ENCODE results near the gene SLC7A5.
"Not testable (repeated sequence)": the region's sequence is repeated elsewhere in the genome, so short reads cannot be mapped to it uniquely, and the experiment has no call there.

Gene SLC7A5

GRCh38 chr16:87869061-87869878 is at the start of gene SLC7A5:
SLC7A5 (minus strand) TSS chr16:87869507; CDS start chr16:87869422, 85 bp downstream.
- peak; percentile 65 for DNase-seq (ENCODE audit: low spot score)

- no peak for DNase-seq (ENCODE audit: low spot score)
These were observed 49.0 kb upstream of the SLC7A5 start for GRCh38 chr16:87918338-87918737.

GRCh38 chr16:87917503-87917902 is 48.2 kb upstream of the SLC7A5 start:
- no peak for DNase-seq (ENCODE audit: low spot score)

GRCh38 chr16:87914812-87915211 is 45.5 kb upstream of the SLC7A5 start:
- DNase-seq (ENCODE audit: low spot score) = no peak

- not testable (repeated sequence) for DNase-seq (ENCODE audit: low spot score)
These were observed 44.9 kb upstream of the SLC7A5 start for GRCh38 chr16:87914021-87914725.

- not testable (repeated sequence) for DNase-seq (ENCODE audit: low spot score)
These were observed 43.4 kb upstream of the SLC7A5 start for GRCh38 chr16:87912691-87913090.

GRCh38 chr16:87911106-87911763 is 41.9 kb upstream of the SLC7A5 start:
- DNase-seq (ENCODE audit: low spot score) = not testable (repeated sequence)

- DNase-seq (ENCODE audit: low spot score) = peak; percentile 86
These were observed 40.1 kb upstream of the SLC7A5 start for GRCh38 chr16:87909203-87909935.

- DNase-seq (ENCODE audit: low spot score) = not testable (repeated sequence)
These were observed 38.8 kb upstream of the SLC7A5 start for GRCh38 chr16:87908101-87908500.

GRCh38 chr16:87905521-87905920 is 36.2 kb upstream of the SLC7A5 start:
- DNase-seq (ENCODE audit: low spot score) = not testable (repeated sequence)

- DNase-seq (ENCODE audit: low spot score) = not testable (repeated sequence)
These were observed 35.7 kb upstream of the SLC7A5 start for GRCh38 chr16:87904963-87905362.

GRCh38 chr16:87900489-87900888 is 31.2 kb upstream of the SLC7A5 start:
- not testable (repeated sequence) for DNase-seq (ENCODE audit: low spot score)

- no peak for DNase-seq (ENCODE audit: low spot score)
These were observed 28.5 kb upstream of the SLC7A5 start for GRCh38 chr16:87897521-87898505.

GRCh38 chr16:87896924-87897520 is 27.7 kb upstream of the SLC7A5 start:
- DNase-seq (ENCODE audit: low spot score) = not testable (repeated sequence)

- DNase-seq (ENCODE audit: low spot score) = not testable (repeated sequence)
These were observed 27.0 kb upstream of the SLC7A5 start for GRCh38 chr16:87896176-87896890.

- no peak for DNase-seq (ENCODE audit: low spot score)
These were observed 26.4 kb upstream of the SLC7A5 start for GRCh38 chr16:87895641-87896141.

- not testable (repeated sequence) for DNase-seq (ENCODE audit: low spot score)
These were observed 24.7 kb upstream of the SLC7A5 start for GRCh38 chr16:87894005-87894404.

GRCh38 chr16:87891764-87892163 is 22.5 kb upstream of the SLC7A5 start:
- no peak for DNase-seq (ENCODE audit: low spot score)

GRCh38 chr16:87889762-87890161 is 20.5 kb upstream of the SLC7A5 start:
- peak; percentile 35 for DNase-seq (ENCODE audit: low spot score)

All from iPS-NIHi11 (cell line).